Measurements from ENCODE around the gene QPRT.

GRCh38 chr16:29743475-29743826, 64.5 kb downstream of the QPRT start:
- TF ChIP-seq CTCF (conservative IDR thresholded peaks at IDR 0.05 in 1 of 2, IDR thresholded peaks at IDR 0.05 in 1 of 2; ENCODE audit: low read depth in 1 of 2, low read length in 2 of 2) (no peak), EZH2 (IDR thresholded peaks at IDR 0.05; ENCODE audit: low read length, missing control alignments) (no peak)
